WI38 (cell line): ENCODE results near the gene KRTAP5-7.
"Not testable (repeated sequence)": the region's sequence is repeated elsewhere in the genome, so short reads cannot be mapped to it uniquely, and the experiment has no call there.

ENCODE experiments used
- H3K4me3 ChIP-seq: 2 replicates; pipeline ENCODE4 v1.5.1; 2011; ENCODE audit warnings: low read depth, mild to moderate bottlenecking, control low read depth, low read length
- TF ChIP-seq, protein P1 (sequence below): IDR thresholded peaks from 2 replicates; pipeline ENCODE4 v1.5.1; 2012; ENCODE audit warnings: low read depth, mild to moderate bottlenecking, control low read depth, low read length

KRTAP5-7 gene

GRCh38 chr11:71525938-71526495 lies 1.1 kb upstream of the KRTAP5-7 start:
- H3K4me3 ChIP-seq: no peak overlapping the region
- TF ChIP-seq, protein P1, sequence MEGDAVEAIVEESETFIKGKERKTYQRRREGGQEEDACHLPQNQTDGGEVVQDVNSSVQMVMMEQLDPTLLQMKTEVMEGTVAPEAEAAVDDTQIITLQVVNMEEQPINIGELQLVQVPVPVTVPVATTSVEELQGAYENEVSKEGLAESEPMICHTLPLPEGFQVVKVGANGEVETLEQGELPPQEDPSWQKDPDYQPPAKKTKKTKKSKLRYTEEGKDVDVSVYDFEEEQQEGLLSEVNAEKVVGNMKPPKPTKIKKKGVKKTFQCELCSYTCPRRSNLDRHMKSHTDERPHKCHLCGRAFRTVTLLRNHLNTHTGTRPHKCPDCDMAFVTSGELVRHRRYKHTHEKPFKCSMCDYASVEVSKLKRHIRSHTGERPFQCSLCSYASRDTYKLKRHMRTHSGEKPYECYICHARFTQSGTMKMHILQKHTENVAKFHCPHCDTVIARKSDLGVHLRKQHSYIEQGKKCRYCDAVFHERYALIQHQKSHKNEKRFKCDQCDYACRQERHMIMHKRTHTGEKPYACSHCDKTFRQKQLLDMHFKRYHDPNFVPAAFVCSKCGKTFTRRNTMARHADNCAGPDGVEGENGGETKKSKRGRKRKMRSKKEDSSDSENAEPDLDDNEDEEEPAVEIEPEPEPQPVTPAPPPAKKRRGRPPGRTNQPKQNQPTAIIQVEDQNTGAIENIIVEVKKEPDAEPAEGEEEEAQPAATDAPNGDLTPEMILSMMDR: no peak

DNA sequence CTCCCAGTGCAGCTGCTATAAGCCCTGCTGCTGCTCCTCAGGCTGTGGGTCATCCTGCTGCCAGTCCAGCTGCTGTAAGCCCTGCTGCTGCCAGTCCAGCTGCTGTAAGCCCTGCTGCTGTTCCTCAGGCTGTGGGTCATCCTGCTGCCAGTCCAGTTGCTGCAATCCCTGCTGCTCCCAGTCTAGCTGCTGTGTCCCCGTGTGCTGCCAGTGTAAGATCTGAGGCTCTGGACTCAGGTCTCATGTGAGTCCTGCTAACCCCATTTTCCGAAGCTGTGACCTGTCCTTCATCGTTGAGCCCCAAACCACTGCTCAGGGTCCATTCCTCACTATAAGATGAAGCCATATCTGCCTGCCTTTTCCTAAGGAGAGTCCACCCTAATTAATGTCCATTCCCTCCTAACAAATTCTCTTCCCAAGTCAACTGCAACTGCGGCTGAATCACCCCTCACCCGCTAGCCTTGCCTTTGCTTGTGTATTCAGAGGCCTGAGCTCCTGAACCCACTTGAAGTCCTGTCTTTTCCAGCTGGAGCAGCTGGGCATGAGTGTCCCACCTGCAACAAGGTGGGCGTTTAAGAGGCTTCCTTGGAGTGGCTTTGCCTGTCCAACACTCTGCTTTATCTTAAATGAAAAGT lies 626 bp downstream of the KRTAP5-7 start:
- H3K4me3 ChIP-seq: no peak overlapping the region
- TF ChIP-seq, protein P1: no peak

DNA sequence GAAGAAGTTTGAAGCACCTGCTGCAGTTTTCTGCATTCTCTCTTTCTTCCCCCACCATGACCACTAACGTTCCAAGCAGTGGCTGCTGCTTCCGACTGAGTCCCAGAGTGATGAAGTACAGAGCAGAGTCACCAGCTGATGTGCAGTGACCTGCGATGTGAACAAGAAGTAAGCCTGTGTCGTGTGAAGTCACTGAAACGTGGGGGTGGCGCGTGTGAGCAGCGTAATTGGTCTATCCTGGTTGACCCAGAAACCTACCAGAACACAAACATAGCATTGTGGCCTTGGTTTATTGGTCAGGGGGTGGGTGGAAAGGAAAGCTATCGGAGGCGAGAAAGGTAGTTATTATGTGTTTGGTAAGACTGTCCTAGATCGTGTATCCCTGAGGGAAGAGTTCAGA lies 3.5 kb downstream of the KRTAP5-7 start:
- TF ChIP-seq, protein P1: no peak
- H3K4me3 ChIP-seq: no peak overlapping the region

DNA sequence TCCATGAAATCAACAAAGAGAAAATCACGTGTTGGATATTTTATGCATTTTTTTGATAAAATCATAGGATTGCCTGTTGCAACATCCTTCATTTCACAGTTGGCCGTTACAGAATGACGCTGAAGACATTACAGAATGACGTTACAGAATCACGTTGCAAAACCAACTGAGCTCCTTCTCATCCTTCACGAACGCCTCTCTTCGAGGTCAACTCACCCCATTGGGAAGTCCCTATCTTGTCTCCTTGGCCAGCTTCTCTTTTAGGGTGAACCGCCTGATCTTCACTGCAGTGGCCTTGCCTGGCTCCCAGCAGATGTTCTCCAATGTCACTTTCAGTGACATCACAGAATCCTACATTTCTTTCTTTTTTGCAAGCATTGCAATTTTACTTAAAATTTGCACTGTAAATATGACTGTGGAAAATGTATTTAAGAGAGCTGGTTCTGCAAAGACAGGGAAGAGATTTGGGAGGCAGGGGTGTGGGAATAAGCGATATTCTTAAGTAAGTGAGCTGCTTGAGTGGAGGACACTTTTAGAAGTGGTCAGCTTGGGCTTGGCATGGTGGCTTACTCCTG lies 5.1 kb downstream of the KRTAP5-7 start:
- H3K4me3 ChIP-seq: no peak overlapping the region
- TF ChIP-seq, protein P1: no peak

DNA sequence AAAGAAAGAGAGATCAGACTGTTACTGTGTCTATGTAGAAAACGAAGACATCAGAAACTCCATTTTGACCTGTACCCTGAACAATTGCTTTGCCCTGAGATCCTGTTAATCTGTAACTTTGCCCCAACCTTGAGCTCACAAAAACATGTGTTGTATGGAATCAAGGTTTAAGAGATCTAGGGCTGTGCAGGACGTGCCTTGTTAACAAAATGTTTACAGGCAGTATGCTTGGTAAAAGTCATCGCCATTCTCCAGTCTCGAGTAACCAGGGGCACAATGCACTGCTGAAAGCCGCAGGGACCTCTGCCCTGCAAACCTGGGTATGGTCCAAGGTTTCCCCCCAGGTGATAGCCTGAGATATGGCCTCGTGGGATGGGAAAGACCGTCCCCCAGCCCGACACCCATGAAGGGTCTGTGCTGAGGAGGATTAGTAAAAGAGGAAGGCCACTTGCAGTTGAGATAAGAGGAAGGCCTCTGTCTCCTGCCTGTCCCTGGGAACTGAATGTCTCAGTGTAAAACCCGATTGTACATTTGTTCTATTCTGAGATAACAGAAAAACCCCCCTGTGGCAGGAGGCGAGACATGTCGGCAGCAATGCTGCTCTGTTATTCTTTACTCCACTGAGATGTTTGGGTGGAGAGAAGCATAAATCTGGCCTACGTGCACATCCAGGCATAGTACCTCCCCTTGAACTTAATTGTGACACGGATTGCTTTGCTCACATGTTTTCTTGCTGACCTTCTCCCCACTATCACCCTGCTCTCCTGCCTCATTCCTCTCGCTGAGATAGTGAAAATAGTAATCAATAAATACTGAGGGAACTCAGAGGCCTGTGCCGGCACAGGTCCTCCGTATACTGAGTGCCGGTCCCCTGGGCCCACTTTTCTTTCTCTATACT lies 7.9 kb downstream of the KRTAP5-7 start:
- H3K4me3 ChIP-seq: not testable (repeated sequence)

GRCh38 chr11:71535825-71536224 lies 8.8 kb downstream of the KRTAP5-7 start:
- TF ChIP-seq, protein P1: no peak
- H3K4me3 ChIP-seq: no peak overlapping the region

- TF ChIP-seq, protein P1: no peak
- H3K4me3 ChIP-seq: no peak overlapping the region
Observed at GRCh38 chr11:71537537-71537936, 10.5 kb downstream of the KRTAP5-7 start.

- not testable (repeated sequence) for H3K4me3 ChIP-seq
Observed at GRCh38 chr11:71537977-71538665, 11.1 kb downstream of the KRTAP5-7 start, which contains the start of gene KRTAP5-8. KRTAP5-8 (plus strand) TSS chr11:71538025; CDS start chr11:71538056, 31 bp downstream.
